Measurements from ENCODE around the gene GABRA4. TPM values are rescaled to one million over a fixed set of nuclear protein-coding genes. Genes with fewer than 3 reads are reported as not detected.

Gene GABRA4
- total RNA-seq, 1 experiment from 2014 or later = not detected

GRCh38 chr4:46979283-46979682 lies 14.1 kb downstream of the GABRA4 start:
- no CpG with 5 or more reads among the region's 2 CpGs for WGBS (ENCODE audit: extremely low coverage, insufficient read length, low lambda C conversion rate)
- no peak overlapping the region for H3K23ac ChIP-seq (ENCODE audit: insufficient read length, low read depth, low read length)

More at GRCh38 chr4:46979283-46979682, 14.1 kb downstream of the GABRA4 start:
- TF ChIP-seq CTCF (conservative IDR thresholded peaks at IDR 0.05) = no peak
- Histone ChIP-seq H3K27me3 (ENCODE audit: insufficient read depth, low read length) (no peaks in the 10 kb centered on the region), H4K20me1 (ENCODE audit: control insufficient read depth, insufficient read depth, insufficient read length) (no peaks in the 10 kb centered on the region), H3K14ac (ENCODE audit: insufficient read depth, low read length) (no peak overlapping the region), H2BK120ac (ENCODE audit: low read depth, low read length, poor library complexity, severe bottlenecking) (no peak overlapping the region), H2BK15ac (ENCODE audit: low read depth, low read length) (no peak overlapping the region), H4K8ac (replicated peaks; ENCODE audit: insufficient read length, low read depth, low read length) (no peak overlapping the region), H3K79me1 (ENCODE audit: insufficient read depth, low read depth, low read length, poor library complexity, severe bottlenecking) (no peaks in the 10 kb centered on the region), H3K4me2 (ENCODE audit: insufficient read depth, insufficient read length, low read length) (no peak overlapping the region), H3K9me3 (ENCODE audit: control insufficient read depth, low read depth, low read length) (no peaks in the 10 kb centered on the region), H4K91ac (ENCODE audit: insufficient read length, low read depth, low read length) (no peak overlapping the region), H2BK20ac (ENCODE audit: low read depth, low read length, poor library complexity, severe bottlenecking) (no peak overlapping the region), H3K23me2 (ENCODE audit: insufficient read length, low read depth, low read length, poor library complexity, severe bottlenecking) (no peaks in the 10 kb centered on the region), H3K4ac (ENCODE audit: low read depth, low read length) (no peak overlapping the region), H2BK12ac (ENCODE audit: insufficient read length, low read depth, low read length) (no peak overlapping the region), H3K27ac (ENCODE audit: insufficient read length, low read depth, low read length) (no peak overlapping the region), H3T11ph (ENCODE audit: low read length) (no peak overlapping the region), H3K18ac (ENCODE audit: insufficient read length, low read depth, low read length) (no peak overlapping the region), H3K56ac (ENCODE audit: insufficient read length, low read depth, low read length) (no peak overlapping the region), H3K4me1 (ENCODE audit: insufficient read depth, low read length) (no peaks in the 10 kb centered on the region), H2BK5ac (ENCODE audit: insufficient read length, low read length) (no peak overlapping the region), H3K79me2 (ENCODE audit: insufficient read depth, low read length) (no peaks in the 10 kb centered on the region), H2AFZ (ENCODE audit: low read length) (no peak overlapping the region), H2AK5ac (ENCODE audit: insufficient read length, low read length) (no peak overlapping the region), H4K5ac (ENCODE audit: insufficient read length, low read depth, low read length) (no peak overlapping the region), H3K9ac (ENCODE audit: extremely low read depth, insufficient read length, low read length) (no peak overlapping the region)
- H3K36me3 Mint-ChIP-seq (ENCODE audit: insufficient read depth in 1 of 3, low read depth in 3 of 3) = no peaks in the 10 kb centered on the region
- H3K9me3 Mint-ChIP-seq = no peaks in the 10 kb centered on the region
- DNase-seq = no peak
- peaks cover 7% of the 10 kb centered on the region; the same call in 1 of the 2 replicates for H3K27me3 Mint-ChIP-seq (ENCODE audit: low read depth)
- peaks cover 4 to 7% of the 10 kb centered on the region in 2 experiments; a peak in 3 of 4 replicates for H3K4me1 Mint-ChIP-seq
- H3K27ac Mint-ChIP-seq = no peak overlapping the region
- H3K4me3 Mint-ChIP-seq = no peak overlapping the region
